Measurements from ENCODE around the gene NCAM1.

Gene NCAM1

GRCh38 chr11:113168354-113169342 is 207.4 kb downstream of the NCAM1 start:
- DNase-seq (ENCODE audit: low spot score): no peak

DNA sequence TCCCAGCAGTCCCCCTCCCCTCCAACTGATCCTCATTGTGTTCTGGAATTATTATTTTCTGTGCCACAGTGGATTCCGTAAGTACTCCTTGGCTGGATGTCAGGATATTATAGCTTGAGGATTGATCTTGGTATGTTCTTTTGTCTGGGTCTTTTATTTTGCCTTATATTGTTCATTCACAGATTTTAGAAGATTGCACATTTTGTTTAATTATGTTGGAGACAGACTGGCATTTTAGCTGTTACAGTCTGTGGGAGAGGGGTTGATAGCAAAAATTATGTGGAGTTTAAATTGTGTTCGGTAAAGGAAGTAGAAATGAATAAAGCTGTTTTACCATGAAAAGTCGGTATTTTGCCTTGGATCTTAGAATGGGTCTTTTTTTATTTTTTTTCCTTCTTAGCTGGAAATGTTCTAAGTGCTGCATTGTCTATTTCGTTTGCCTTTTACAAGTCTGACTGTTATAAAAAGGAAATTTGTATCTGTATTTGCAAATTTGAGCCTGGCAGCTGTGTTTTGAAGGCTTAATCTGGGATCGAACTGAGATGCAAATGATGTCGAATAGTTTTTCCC is 211.2 kb downstream of the NCAM1 start:
- no peak for DNase-seq (ENCODE audit: low spot score)

GRCh38 chr11:113173126-113173525 is 211.9 kb downstream of the NCAM1 start:
- no peak for DNase-seq (ENCODE audit: low spot score)

GRCh38 chr11:113174882-113175281 is 213.7 kb downstream of the NCAM1 start:
- no peak for DNase-seq (ENCODE audit: low spot score)

GRCh38 chr11:113176599-113177360 is 215.6 kb downstream of the NCAM1 start:
- no peak for DNase-seq (ENCODE audit: low spot score)

GRCh38 chr11:113177671-113178070 is 216.5 kb downstream of the NCAM1 start:
- no peak for DNase-seq (ENCODE audit: low spot score)

GRCh38 chr11:113178381-113179070 is 217.3 kb downstream of the NCAM1 start:
- DNase-seq (ENCODE audit: low spot score): no peak

DNA sequence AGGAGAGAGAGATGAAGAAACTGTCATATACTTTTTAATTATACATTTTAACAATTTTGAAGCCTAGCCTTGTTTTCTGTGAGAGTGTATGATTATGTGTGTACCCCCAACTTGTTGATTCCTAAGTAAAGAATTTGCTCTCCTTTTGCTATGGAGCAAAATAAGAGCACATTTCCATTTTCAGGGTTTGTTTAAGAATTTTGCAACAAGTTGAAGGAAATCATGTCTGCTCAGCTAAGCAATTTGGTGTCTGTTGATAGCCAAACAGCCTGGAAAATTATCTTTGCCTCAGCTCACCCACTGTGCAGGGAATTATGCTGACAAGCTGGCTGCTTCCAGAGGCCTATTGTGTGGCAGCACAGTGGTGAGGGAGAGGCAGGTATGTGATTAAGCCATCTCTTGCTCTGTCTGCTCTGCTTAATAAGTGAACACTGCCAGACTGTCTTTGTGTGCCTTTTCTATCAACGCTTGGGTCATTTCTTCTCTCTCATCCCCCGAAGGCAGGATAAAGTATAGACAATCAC is 218.0 kb downstream of the NCAM1 start:
- no peak for DNase-seq (ENCODE audit: low spot score)

DNA sequence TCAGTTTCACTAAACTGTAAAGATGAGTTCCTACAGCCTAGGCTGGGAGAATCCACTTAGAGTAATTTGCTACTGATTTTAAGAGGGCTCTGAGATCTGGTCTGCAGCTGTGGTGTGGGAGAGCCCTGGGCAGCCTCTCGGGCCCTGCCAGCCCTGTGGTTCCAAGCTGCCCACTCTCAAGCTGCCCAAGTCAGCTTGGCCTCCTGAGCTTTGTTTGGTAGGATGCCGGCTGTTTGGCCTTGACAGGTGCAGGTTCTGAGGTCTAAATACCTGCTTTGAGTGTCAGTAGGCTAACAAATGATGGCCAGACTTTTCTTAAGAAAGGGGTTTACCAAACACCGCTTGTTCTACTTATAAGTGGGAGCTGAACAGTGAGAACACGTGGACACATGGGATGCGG is 219.9 kb downstream of the NCAM1 start:
- no peak for DNase-seq (ENCODE audit: low spot score)

GRCh38 chr11:113182288-113182687 is 221.1 kb downstream of the NCAM1 start:
- DNase-seq (ENCODE audit: low spot score): no peak

GRCh38 chr11:113184498-113184897 is 223.3 kb downstream of the NCAM1 start:
- no peak for DNase-seq (ENCODE audit: low spot score)

- no peak for DNase-seq (ENCODE audit: low spot score)
Observed at GRCh38 chr11:113188371-113188834, 227.2 kb downstream of the NCAM1 start.

GRCh38 chr11:113189909-113190667 is 228.9 kb downstream of the NCAM1 start:
- DNase-seq (ENCODE audit: low spot score): peak; percentile 65

GRCh38 chr11:113192121-113192925 is 231.1 kb downstream of the NCAM1 start:
- DNase-seq (ENCODE audit: low spot score): no peak

DNA sequence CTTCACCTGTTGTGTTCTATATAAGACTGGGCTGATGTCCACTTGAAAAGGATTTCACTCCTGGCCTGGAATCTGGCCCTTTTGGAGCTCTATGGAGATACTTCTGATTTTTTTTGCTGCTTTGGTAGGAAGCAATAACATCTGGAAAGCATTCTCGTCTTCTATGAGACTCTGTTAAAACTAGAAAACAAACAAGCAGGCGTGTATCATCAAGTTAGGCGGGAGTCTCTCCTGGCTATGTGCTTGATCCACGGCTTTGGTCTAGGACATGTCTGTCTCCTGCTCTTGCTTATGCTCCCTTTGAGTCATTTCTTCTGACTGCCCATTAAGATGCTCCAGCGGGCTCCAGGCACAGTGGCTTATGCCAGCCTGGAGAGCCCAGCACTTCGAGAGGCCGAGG is 231.8 kb downstream of the NCAM1 start:
- DNase-seq (ENCODE audit: low spot score): no peak

DNA sequence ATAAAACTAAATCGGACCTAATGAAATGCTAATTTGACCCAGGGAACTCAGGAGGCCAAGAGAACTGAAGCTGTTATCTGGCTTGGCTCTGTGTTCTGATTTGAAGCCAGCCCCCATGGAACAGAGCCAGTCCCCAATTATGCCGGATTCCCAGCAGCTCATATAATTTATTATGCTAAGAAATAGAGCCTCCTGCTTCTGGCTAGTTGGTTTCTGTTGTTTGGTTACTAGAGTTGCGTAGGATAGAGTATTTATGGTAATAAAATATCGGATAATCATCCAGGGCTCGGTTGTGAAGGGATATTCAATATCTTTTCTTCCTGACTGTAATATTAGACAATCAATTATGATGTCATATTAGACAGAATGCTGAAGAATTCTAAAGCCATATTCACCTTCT is 232.7 kb downstream of the NCAM1 start:
- DNase-seq (ENCODE audit: low spot score): no peak

DNA sequence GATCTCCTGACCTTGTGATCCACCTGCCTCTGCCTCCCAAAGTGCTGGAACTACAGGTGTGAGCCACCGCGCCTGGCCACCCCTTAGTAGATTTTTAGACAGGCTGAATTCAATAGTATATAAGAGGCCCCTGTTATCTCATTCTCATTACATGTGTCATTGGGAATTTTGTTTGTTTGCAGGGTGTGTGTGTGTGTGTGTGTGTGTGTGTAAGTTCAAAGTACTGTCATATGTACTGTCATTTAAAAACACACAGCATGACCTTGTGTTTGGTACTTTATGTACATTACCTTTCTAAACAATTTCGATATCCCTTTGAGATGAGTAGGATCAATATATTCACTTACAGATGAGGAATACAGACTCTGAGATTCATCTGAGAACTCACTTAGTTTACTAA is 234.5 kb downstream of the NCAM1 start:
- DNase-seq (ENCODE audit: low spot score): no peak

- no peak for DNase-seq (ENCODE audit: low spot score)
Observed at GRCh38 chr11:113197446-113197845, 236.2 kb downstream of the NCAM1 start.

DNA sequence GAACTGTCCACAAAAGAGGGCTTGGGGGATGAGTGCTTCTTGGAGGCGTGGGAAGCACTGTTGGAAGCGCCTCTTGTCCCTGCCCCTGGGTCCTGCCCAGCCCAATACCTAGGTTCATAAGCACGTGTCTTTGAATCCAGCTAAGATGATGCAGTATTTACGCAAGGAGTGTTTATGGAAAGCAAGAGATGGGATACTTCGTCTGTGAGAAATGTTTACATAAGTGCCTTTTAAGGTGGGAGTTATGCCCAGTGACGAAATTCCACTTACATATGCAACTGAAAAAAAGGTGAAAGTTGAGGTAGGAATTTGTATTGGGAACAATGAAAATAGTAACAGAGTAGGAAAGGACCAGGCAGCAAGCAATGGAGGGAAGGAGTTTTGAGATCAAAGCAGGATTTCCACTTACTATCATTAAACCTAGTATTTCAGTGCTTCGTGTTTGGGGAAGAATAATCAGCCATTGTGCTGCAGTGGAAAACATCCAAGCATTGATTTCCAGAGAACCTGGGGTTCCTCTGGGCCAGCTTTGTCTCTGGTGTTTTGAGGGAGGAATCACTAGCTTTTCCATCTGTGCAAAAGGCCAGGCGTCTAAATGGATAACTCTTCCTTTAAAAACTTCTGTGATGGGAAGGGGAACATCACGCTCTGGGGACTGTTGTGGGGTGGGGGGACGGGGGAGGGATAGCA is 237.9 kb downstream of the NCAM1 start:
- DNase-seq (ENCODE audit: low spot score): no peak

DNA sequence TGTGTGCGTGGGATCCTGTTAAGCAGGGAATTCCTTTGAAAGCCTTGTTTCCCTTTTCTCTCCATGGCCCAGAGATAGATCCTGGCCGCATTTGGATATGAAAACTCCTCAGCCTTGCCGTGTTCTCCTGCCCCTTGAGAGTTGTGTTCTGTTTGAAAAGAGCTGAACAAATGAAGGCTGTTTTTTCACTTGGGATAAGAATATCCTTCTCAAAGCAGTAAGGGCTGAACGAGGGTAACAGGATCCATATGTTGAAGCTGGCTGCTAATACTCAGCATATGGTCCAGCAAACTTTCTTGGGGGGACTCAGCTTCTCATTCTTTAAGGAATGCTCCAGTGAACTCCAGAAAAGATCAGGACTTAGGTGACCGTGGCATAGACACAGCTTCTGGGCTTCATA is 238.6 kb downstream of the NCAM1 start:
- DNase-seq (ENCODE audit: low spot score): no peak

All from hematopoietic multipotent progenitor cell treated with erythropoietin and hydrocortisone succinate and interleukin-3 and kit ligand, for 17 days (in vitro differentiated cells).